SK-N-SH treated with all-trans-retinoic acid at 6 μM for 48 hours (cell line): Measurements from ENCODE around the gene GPR137B.

Experiments
- ARNTL ChIP-seq: fragments of 450-650 bp; formaldehyde crosslinking; IDR thresholded peaks from 2 replicates; pipeline ENCODE4 v1.5.0; 2020; ENCODE audit warnings: low read depth, mild to moderate bottlenecking, moderate library complexity, borderline replicate concordance
- CSDC2 ChIP-seq: fragments of 250-450 bp; sonication (Bioruptor Pico); IDR thresholded peaks from 2 replicates; pipeline ENCODE4 v1.5.0; 2020; ENCODE audit warnings: mild to moderate bottlenecking, moderate library complexity
- GLIS3 ChIP-seq: fragments of 250-450 bp; sonication (Bioruptor Pico); IDR thresholded peaks from 2 replicates; pipeline ENCODE4 v1.5.0; 2020; ENCODE audit warnings: mild to moderate bottlenecking, moderate library complexity
- ISL1 ChIP-seq: fragments of 250-450 bp; sonication (Bioruptor Pico); IDR thresholded peaks from 2 replicates; pipeline ENCODE4 v2.1.2; 2022; ENCODE audit warnings: mild to moderate bottlenecking, moderate library complexity
- SNAI2 ChIP-seq: fragments of 250-450 bp; sonication (Bioruptor Pico); IDR thresholded peaks from 2 replicates; pipeline ENCODE4 v1.5.0; 2020; ENCODE audit warnings: mild to moderate bottlenecking, moderate library complexity
- TCF4 ChIP-seq: fragments of 250-450 bp; sonication (Bioruptor Pico); IDR thresholded peaks from 2 replicates; pipeline ENCODE4 v1.8.0; 2021; ENCODE audit warnings: mild to moderate bottlenecking, moderate library complexity, borderline replicate concordance
- TOX ChIP-seq: fragments of 250-450 bp; sonication (Bioruptor Pico); IDR thresholded peaks from 2 replicates; pipeline ENCODE4 v1.8.0; 2021; ENCODE audit warnings: mild to moderate bottlenecking, moderate library complexity, borderline replicate concordance
- TSHZ2 ChIP-seq: fragments of 250-450 bp; sonication (Bioruptor Pico); IDR thresholded peaks from 2 replicates; pipeline ENCODE4 v1.5.0; 2020; ENCODE audit warnings: mild to moderate bottlenecking, moderate library complexity
- ZFP3 ChIP-seq: fragments of 250-450 bp; sonication (Bioruptor Pico); IDR thresholded peaks from 2 replicates; pipeline ENCODE4 v1.5.0; 2020; ENCODE audit warnings: mild to moderate bottlenecking, moderate library complexity
- ZFP30 ChIP-seq: fragments of 450-650 bp; formaldehyde crosslinking; IDR thresholded peaks from 2 replicates; pipeline ENCODE4 v1.5.0; 2022; ENCODE audit warnings: mild to moderate bottlenecking, moderate library complexity
- ZNF565 ChIP-seq: fragments of 450-650 bp; formaldehyde crosslinking; conservative IDR thresholded peaks from 2 replicates; pipeline ENCODE4 v1.5.0; 2020; ENCODE audit warnings: low read depth, mild to moderate bottlenecking, moderate library complexity
- TF ChIP-seq, protein P1 (sequence below): fragments of 250-450 bp; sonication (Bioruptor Pico); IDR thresholded peaks from 2 replicates; pipeline ENCODE4 v1.5.1; 2020; ENCODE audit warnings: low read depth, mild to moderate bottlenecking, moderate library complexity

DNA sequence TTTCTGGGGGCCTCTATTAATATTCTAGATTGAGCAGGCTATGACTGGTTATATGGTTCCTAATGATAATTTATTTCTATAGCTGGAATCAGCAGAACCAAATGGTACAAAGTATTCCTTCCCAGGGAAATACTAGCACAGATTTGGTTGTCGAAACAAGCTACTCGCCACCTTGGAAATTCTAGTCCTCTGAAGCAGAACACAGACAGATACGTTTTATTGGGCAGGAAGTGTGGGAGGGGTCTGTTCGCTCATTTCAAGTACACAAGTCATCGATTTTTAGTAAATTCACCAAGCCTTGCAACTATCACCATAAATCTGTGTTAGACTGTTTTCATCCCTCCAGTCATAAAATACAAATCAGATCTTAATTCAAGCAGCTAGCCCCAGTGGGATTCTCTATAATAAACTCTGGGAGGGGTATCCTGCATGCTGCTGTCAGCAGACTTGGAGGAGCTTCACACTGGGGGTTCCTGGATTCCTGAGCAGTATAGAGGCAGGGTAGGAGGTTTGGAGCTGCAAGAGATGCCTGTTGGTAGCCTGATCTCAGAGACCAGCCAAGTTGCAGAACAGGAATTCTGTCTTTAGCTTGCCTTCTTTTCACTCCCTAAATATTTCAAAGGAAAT, 9.8 kb upstream of the GPR137B start:
- TF ChIP-seq ARNTL (CRISPR knock-in tag) (no peak), ZFP30 (CRISPR knock-in tag) (no peak), ZFP3 (CRISPR knock-in tag) (no peak), TCF4 (CRISPR knock-in tag) (no peak), ZNF565 (CRISPR knock-in tag) (no peak), ISL1 (CRISPR knock-in tag) (no peak), CSDC2 (CRISPR knock-in tag) (no peak), SNAI2 (CRISPR knock-in tag) (no peak), TOX (no peak), GLIS3 (CRISPR knock-in tag) (no peak), TSHZ2 (CRISPR knock-in tag) (no peak)
- TF ChIP-seq, protein P1, sequence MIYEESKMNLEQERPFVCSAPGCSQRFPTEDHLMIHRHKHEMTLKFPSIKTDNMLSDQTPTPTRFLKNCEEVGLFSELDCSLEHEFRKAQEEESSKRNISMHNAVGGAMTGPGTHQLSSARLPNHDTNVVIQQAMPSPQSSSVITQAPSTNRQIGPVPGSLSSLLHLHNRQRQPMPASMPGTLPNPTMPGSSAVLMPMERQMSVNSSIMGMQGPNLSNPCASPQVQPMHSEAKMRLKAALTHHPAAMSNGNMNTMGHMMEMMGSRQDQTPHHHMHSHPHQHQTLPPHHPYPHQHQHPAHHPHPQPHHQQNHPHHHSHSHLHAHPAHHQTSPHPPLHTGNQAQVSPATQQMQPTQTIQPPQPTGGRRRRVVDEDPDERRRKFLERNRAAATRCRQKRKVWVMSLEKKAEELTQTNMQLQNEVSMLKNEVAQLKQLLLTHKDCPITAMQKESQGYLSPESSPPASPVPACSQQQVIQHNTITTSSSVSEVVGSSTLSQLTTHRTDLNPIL (CRISPR knock-in tag): no peak
